ENCODE measurements around the gene SAMD8. TPM values are rescaled to one million over a fixed set of nuclear protein-coding genes. Genes with fewer than 3 reads are reported as not detected.
"Not testable (repeated sequence)": the region's sequence is repeated elsewhere in the genome, so short reads cannot be mapped to it uniquely, and the experiment has no call there.

The SAMD8 gene
- total and polyA plus RNA-seq, 5 donors: 8.8 to 26.7 (median 23.6) TPM

DNA sequence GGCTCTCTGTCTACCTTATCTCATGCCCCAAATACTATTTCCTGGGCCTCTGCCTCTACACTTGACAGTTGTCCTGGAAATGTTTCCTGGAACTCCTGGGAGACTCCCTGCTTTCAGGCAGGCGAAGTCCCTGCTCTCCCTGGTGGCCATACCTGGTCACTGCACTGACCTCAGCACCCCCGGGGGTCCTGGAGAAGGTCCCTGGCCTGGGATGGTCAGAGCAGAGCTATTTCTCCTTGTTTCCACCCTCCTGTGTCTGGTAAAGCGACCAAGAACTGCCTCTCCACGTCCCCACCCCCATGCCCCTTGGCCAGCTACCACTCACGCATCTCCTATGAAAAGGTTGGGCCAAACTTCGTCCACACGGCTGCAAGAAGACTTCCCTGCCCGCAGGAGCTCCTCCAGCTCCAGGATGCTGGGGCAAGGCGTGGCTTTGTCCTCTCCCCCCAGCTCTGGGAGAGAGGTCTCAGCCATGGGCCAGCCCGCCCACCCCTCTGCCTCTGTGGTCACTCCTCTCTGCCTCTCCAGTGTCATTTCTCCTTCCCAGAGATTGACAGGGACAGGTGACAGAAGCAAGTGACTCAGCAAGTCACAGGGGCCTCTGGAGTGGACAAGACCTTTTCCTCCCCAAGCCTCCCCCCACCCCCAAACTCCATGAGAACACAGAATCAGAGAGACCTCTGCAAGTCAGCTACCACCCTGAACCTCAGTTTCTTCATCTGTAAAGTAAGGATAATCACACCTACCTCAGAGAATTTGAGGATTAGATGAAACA, 2.6 kb upstream of the SAMD8 start:
- H3K4me3 ChIP-seq (ENCODE audit: low read length): no peak overlapping the region
- intact Hi-C loops (cut with DNase I): loop anchor here in 1 of 4 donors (10.0 kb wide), 1 partner anchor 284 kb away; the partner anchor contains the start of gene KAT6B
- no peaks in the 10 kb centered on the region for H3K27me3 ChIP-seq (ENCODE audit: control insufficient read depth, insufficient read depth)
- peak in 1 of 3 donors; percentile 65 for DNase-seq
- peak overlapping the region; percentile 97 for H3K27ac ChIP-seq (ENCODE audit: low read length)
- H3K4me1 ChIP-seq (ENCODE audit: control insufficient read depth, insufficient read depth, low read length): peaks cover 3% of the 10 kb centered on the region
- WGBS: 57% methylated on average over 10 of the region's 10 CpGs
- H3K9me3 ChIP-seq (ENCODE audit: control insufficient read depth, low read length): no peaks in the 10 kb centered on the region
- ATAC-seq: no peak

DNA sequence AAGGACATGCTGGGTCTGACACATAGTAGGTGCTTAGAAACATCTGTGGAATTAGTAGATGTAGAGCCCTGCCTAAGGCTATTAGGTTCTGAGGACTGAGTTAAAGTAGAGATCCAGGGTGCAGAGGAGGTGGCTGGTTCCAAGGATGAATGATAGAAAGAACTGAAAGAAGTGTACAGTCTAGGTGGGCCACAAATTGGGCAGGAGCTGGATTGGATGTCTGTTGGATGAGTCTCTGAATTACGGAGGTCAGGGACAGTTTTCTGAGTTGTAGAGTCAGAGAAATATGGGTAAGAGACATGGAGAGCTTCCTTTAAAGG, 2.0 kb upstream of the SAMD8 start:
- intact Hi-C loops (cut with DNase I): loop anchor here in 1 of 4 donors (10.0 kb wide), 1 partner anchor 285 kb away; the partner anchor contains the start of gene KAT6B
- Histone ChIP-seq H3K9me3 (ENCODE audit: control insufficient read depth, low read length) (no peaks in the 10 kb centered on the region), H3K27ac (ENCODE audit: low read length) (peak overlapping the region; percentile 97), H3K4me3 (ENCODE audit: low read length) (no peak overlapping the region), H3K27me3 (ENCODE audit: control insufficient read depth, insufficient read depth) (no peaks in the 10 kb centered on the region), H3K4me1 (ENCODE audit: control insufficient read depth, insufficient read depth, low read length) (peaks cover 3% of the 10 kb centered on the region)
- WGBS: 88% methylated on average over 1 of the region's 1 CpG
- ATAC-seq (no peak), DNase-seq (no peak)

DNA sequence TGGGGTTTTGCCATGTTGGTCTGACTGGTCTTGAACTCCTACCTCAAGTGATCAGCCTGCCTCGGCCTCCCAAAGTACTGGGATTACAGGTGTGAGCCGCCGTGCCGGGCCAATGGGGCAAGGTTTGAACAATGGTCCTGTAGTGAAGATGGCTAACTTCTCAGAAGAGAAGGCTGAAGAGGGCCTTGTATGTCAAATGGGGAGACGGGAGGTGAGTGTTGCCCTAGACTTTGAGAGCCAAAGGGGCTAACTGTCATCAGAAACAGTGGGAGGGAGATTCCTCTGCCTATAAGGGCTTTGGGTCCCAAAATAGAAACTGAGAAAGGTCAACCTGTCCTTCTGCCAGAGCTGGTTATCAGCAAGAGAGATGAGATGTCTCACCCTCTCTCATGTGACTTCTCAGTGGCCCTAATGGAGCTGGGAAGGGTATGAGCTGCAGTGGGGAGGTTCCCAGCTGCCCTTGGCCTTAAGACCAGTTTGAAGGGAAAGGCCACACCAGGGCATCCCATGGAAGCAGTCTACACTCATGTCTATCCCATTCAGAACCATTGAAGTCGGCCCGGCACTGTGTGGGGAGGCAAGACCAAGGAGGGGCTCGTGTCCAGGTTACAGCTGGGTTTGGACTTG, 1.3 kb upstream of the SAMD8 start:
- intact Hi-C loops (cut with DNase I): loop anchor here in 3 of 4 donors (5.0 to 10.0 kb wide), 4 partner anchors 75 to 127 kb away; partner anchors contain the start of genes VDAC2 (in 2 of the 3) and COMTD1 (in 1 of the 3)
- DNase-seq: no peak
- peak overlapping the region; percentile 97 for H3K27ac ChIP-seq (ENCODE audit: low read length)
- no peaks in the 10 kb centered on the region for H3K27me3 ChIP-seq (ENCODE audit: control insufficient read depth, insufficient read depth)
- no peak overlapping the region for H3K4me3 ChIP-seq (ENCODE audit: low read length)
- WGBS: 87% methylated on average over 8 of the region's 8 CpGs
- H3K9me3 ChIP-seq (ENCODE audit: control insufficient read depth, low read length): no peaks in the 10 kb centered on the region
- ATAC-seq: peak; percentile 17 to 20
- H3K4me1 ChIP-seq (ENCODE audit: control insufficient read depth, insufficient read depth, low read length): peaks cover 3% of the 10 kb centered on the region

DNA sequence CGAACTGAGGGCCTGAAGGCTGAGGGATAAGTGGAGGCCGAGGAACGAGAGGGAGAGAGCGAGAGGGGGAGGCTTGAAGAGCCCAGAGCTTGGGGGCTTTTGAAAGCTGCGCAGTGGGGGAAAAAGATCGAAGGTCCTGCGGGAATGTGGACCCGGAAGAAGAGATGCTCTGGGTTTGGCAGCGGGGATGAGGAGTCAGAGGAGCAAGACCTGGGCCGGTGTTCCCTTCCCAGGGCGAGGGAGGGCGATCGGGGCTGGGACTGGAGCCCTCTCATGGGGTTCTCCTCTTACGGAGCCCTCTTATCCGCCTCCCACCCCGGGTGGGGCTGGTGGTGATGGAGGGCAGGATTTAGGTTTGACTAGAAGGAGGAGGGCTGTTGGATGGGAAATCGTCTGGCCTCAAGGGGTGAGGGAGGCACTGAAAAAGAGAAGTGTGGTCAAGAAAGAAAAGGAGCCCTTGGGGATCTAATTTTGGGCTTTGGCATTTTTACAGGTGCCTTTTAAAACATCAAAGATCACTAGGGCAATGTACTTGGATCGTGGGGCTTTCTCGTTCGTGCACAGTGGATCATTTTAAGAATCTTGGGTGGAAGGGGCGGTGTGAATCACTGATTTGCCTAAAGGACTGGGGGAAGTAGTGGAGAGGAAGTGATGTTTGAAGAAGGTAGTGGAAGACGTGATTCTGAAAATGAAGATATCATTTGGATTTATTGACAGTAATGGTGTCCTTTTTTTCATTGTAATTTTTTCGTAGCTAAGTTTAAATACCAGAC, 637 bp downstream of the SAMD8 start:
- peak overlapping the region; percentile 97 for H3K27ac ChIP-seq (ENCODE audit: low read length)
- WGBS: under 1% methylated on average over 23 of the region's 23 CpGs
- no peaks in the 10 kb centered on the region for H3K9me3 ChIP-seq (ENCODE audit: control insufficient read depth, low read length)
- DNase-seq (peak; percentile 57 to 82 (median 76)), ATAC-seq (peak; percentile 34 to 47)
- intact Hi-C loops (cut with DNase I): loop anchor here in 3 of 4 donors (5.0 to 10.0 kb wide), 4 partner anchors 73 to 125 kb away; partner anchors contain the start of genes VDAC2 (in 2 of the 3) and COMTD1 (in 1 of the 3)
- no peaks in the 10 kb centered on the region for H3K27me3 ChIP-seq (ENCODE audit: control insufficient read depth, insufficient read depth)
- H3K4me1 ChIP-seq (ENCODE audit: control insufficient read depth, insufficient read depth, low read length): peaks cover 5% of the 10 kb centered on the region
- H3K4me3 ChIP-seq (ENCODE audit: low read length): peak overlapping the region; percentile 86

DNA sequence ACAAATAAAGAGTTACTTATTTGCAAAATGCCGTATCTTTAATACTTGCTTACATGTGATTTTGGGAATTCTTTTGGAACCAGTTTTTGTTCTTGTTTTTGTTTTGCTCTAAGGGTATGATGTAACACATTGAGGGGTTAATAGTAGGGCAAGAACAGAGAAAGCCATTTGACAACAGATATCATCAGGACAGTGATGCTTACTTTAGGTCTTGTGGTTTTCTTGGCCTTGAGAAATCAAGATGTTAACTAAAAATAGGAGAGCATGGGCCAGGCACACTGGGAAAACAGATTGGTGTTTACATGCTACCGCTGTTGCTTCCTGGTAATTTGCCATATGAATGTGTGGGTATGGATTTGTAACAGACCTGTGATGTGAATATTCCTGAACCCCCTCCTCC, 3.7 kb downstream of the SAMD8 start:
- H3K27me3 ChIP-seq (ENCODE audit: control insufficient read depth, insufficient read depth): no peaks in the 10 kb centered on the region
- 59% methylated on average over 2 of the region's 2 CpGs for WGBS
- no peak overlapping the region for H3K4me3 ChIP-seq (ENCODE audit: low read length)
- H3K27ac ChIP-seq (ENCODE audit: low read length): no peak overlapping the region
- DNase-seq (no peak), ATAC-seq (no peak)
- H3K4me1 ChIP-seq (ENCODE audit: control insufficient read depth, insufficient read depth, low read length): peaks cover 7% of the 10 kb centered on the region
- H3K9me3 ChIP-seq (ENCODE audit: control insufficient read depth, low read length): no peaks in the 10 kb centered on the region
- intact Hi-C loops (cut with DNase I): loop anchor here in 2 of 4 donors (10.0 kb wide), 2 partner anchors 70 to 100 kb away; partner anchors contain the start of gene VDAC2 (in 1 of the 2)

DNA sequence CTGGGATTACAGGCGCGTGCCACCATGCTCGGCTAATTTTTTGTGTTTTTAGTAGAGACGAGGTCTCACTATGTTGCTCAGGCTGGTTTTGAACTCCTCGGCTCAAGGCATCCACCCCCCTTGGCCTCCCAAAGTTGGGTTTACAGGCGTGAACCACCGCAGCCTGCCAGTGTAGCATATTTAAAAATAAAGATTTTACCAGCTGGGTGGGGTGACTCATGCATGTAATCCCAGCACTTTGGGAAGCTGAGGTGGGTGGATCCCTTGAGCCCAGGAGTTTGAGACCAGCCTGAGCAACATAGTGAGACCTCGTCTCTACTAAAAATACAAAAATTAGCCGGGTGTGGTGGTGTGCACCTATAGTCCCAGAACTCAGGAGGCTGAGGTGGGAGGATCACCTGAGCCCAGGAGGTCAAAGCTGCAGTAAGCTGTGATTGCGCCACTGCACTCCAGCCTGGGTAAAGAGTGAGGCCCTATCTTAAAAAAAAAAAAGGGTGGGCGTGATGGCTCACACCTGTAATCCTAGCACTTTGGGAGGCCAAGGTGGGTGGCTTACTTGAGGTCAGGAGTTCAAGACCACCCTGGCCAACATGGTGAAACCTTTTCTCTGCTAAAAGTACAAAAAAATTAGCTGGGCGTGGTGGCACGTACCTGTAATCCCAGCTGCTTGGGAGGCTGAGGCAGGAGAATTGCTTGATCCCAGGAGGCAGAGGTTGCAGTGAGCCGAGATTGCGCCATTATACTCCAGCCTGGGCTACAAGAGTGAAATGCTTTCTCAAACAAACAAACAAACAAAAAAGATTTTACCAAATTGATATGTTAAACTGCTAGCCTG, 5.7 kb downstream of the SAMD8 start:
- ATAC-seq; DNase-seq; H3K4me1 ChIP-seq (ENCODE audit: control insufficient read depth, insufficient read depth, low read length): not testable (repeated sequence)

DNA sequence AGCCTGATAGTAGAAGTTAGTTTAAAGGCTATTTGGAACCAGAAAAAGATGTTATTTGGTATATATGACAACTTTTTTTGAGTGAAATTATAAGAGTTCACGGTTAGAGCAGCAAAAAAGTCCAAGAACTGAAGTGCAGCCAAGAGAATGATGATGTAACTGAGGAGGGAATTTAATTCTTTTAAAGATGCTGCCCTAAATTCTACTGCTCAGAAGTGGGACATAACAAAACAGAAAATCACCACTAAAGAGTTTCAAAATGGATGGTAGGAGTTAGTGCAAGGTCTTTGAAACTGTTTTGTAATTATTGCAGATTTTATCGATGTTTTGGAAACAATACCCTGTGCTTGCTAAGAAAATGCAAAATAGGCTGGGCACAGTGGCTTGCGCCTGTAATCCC, 6.5 kb downstream of the SAMD8 start:
- Histone ChIP-seq H3K4me3 (ENCODE audit: low read length) (no peak overlapping the region), H3K4me1 (ENCODE audit: control insufficient read depth, insufficient read depth, low read length) (peaks cover 4% of the 10 kb centered on the region), H3K27ac (ENCODE audit: low read length) (no peak overlapping the region), H3K9me3 (ENCODE audit: control insufficient read depth, low read length) (no peaks in the 10 kb centered on the region), H3K27me3 (ENCODE audit: control insufficient read depth, insufficient read depth) (no peaks in the 10 kb centered on the region)
- ATAC-seq (peak; percentile 27 to 46), DNase-seq (no peak)
- intact Hi-C loops (cut with DNase I): loop anchor here in 2 of 4 donors (10.0 kb wide), 2 partner anchors 67 to 97 kb away; partner anchors contain the start of gene VDAC2 (in 1 of the 2)
- 72% methylated on average over 3 of the region's 3 CpGs for WGBS

More for the DNA sequence above, 5.7 kb downstream of the SAMD8 start:
- 93% methylated on average over 15 of the region's 15 CpGs for WGBS
- intact Hi-C loops (cut with DNase I): loop anchor here in 2 of 4 donors (10.0 kb wide), 2 partner anchors 68 to 98 kb away; partner anchors contain the start of gene VDAC2 (in 1 of the 2)
- H3K27ac ChIP-seq (ENCODE audit: low read length): peak overlapping the region; percentile 27
- H3K4me3 ChIP-seq (ENCODE audit: low read length); H3K27me3 ChIP-seq (ENCODE audit: control insufficient read depth, insufficient read depth); H3K9me3 ChIP-seq (ENCODE audit: control insufficient read depth, low read length): not testable (repeated sequence)

DNA sequence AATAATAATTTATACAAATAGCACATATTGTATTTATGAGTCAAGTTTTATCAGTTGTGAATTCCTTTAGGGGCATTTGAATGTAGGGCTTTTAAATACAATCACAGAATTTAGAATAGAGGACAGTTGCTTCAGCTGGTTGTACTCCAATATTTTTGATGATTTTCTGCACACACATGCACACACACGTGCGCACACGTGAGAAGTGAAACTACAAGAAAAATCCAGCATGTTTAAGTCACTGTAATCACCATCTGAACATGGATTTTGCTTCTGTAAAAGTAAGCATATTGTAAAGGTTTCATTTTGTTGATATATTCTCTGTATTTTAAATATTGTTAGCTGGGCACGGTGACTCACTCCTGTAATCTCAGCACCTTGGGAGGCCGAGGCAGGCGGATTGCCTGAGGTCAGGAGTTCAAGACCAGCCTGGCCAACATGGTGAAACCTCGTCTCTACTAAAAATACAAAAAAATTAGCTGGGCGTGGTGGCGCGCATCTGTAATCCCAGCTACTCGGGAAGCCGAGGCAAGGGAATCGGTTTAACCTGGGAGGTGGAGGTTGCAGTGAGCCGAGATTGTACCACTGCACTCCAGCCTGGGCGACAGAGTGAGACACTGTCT, 8.1 kb downstream of the SAMD8 start:
- H3K27ac ChIP-seq (ENCODE audit: low read length); DNase-seq; H3K9me3 ChIP-seq (ENCODE audit: control insufficient read depth, low read length); H3K4me1 ChIP-seq (ENCODE audit: control insufficient read depth, insufficient read depth, low read length); H3K27me3 ChIP-seq (ENCODE audit: control insufficient read depth, insufficient read depth); H3K4me3 ChIP-seq (ENCODE audit: low read length); ATAC-seq: not testable (repeated sequence)
- intact Hi-C loops (cut with DNase I): loop anchor here in 2 of 4 donors (10.0 kb wide), 2 partner anchors 65 to 95 kb away; partner anchors contain the start of gene VDAC2 (in 1 of the 2)
- WGBS: 88% methylated on average over 15 of the region's 15 CpGs

DNA sequence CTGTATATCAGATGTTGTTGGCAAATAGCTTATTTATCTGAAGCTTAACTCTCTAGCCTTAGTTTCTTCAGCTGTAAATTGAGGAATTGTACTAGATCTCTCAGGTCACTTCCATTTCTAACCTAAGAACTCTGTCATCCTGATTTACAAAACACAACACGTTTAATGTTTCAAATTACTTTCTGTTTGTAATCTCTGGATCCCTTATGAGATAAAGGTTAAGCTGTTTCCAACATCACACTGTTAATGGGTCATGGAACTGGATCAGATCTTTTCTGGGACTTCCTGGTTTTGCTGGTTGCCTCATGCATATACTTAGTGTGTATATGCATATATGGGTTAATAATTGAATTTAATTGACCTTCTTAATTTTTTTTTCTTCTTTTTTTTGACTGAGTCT, 9.9 kb downstream of the SAMD8 start:
- intact Hi-C loops (cut with DNase I): no loop called here
- no peak overlapping the region for H3K27ac ChIP-seq (ENCODE audit: low read length)
- no peaks in the 10 kb centered on the region for H3K9me3 ChIP-seq (ENCODE audit: control insufficient read depth, low read length)
- ATAC-seq: no peak
- no peaks in the 10 kb centered on the region for H3K27me3 ChIP-seq (ENCODE audit: control insufficient read depth, insufficient read depth)
- WGBS: 18% methylated on average over 1 of the region's 1 CpG
- H3K4me3 ChIP-seq (ENCODE audit: low read length): no peak overlapping the region
- DNase-seq: no peak
- peaks cover 4% of the 10 kb centered on the region for H3K4me1 ChIP-seq (ENCODE audit: control insufficient read depth, insufficient read depth, low read length)
